Stimulated activated CD4-positive, alpha-beta T cell treated with anti-CD3 and anti-CD28 coated beads, Interleukin-12 subunit alpha, Interleukin-12 subunit beta, amount 100 ng/mL, for 4 hours (primary cell): ENCODE measurements around the gene MSRB1.
"Not testable (repeated sequence)": the region's sequence is repeated elsewhere in the genome, so short reads cannot be mapped to it uniquely, and the experiment has no call there.

Source experiments
- DNase-seq: peaks from one replicate; pipeline ENCODE4 v3.0.0-alpha.2; 2020

Gene MSRB1

DNA sequence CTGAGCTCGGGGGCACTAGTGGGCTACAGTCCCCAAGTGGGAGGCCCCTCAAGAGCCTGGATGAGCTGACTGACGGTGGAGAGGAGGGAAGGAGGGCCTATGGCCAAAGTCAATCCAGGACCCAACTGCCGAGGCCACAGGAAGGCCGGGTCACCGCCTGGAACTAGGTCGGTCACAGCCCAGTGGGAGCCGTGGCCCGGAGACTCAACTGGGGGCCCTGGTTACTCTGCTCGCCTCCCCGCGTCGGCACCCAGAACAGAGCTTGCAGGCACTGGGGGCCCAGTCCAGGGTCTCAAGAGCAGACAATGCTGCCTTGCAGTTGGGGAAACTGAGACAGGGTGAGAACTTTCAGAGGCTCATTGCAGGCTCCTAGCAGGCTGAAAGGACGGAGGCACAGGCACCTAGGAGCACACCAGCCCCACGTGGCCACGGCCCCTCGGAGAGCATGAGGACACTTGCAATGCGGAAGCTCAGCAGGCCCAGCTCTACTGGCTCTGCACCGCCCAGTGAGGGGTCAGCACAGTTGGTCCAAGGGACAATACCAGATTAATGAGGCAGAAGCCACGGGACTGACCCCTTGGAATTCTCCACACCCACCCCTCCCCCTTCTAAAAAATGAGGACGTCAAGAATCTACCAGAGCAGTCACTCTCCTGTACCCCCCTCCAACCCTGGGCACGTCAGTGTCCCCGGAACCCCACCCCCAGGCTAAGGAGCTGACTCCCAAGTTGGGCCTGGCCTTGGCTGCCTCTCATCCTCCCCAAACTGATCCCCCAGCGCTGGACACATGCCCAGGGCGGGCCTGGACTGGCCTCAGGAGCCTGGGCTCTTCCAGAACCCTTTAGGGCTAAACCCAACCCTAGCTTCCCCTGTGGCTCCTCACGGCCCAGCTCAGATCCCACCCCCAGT is 27.0 kb downstream of the MSRB1 start:
- no peak for DNase-seq

DNA sequence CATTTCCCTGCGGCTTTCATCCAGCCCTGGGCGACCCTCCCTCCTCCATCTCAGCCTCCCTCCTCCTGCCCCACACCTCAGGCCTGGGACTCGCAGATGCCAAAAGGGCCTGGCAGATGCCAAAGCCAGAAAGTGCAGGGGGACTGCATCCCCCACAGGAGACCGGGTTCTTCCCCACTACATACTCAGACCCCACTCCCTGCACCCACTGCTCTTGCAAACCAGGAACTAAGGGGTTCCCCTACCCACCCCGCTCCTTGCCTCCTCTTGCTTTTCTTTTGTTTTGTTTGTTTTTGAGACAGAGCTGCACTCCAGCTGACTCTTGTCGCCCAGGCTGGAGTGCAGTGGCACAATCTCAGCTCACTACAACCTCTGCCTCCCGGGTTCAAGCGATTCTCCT is 28.0 kb downstream of the MSRB1 start:
- DNase-seq, result no peak

GRCh38 chr16:1914084-1914608 is 28.9 kb downstream of the MSRB1 start:
- DNase-seq, result no peak

DNA sequence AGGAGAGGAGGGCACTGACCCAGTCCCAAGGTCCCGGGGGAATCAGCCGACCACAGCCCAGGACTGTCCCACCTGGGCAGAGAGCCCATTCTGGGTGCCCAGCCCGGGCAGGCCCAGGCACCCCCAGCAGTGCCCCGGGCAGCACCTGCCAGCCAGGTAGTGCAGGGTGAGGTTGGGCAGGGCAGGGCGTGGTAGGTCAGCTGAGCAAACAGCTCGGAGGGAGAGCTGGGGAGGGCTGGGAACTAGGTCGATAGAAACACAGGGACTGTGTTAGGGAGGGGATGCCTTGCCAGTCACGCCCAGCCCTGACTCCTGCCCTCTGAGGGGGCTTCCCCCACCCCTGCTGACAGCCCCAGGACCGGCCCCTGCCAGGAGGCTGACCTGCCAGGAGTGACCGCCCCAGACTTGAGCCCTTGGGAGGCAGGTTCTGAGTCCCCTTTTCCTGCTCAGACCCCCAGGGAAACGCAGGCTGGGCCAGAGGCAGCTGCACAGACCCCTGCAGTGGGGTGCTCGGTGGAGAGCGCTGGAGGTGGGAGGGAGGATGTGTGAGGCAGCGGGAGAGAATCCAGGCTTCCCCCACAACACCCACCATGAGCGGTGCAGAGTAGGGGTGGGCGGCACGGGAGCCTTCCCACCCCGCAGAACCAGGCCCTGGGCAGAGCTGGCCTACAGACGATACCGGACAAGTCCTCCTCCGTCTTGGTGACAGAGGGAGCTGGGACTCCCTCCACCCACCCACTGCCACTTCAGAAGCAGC is 29.5 kb downstream of the MSRB1 start:
- no peak for DNase-seq

- no peak for DNase-seq
Observed at GRCh38 chr16:1912215-1912543, 30.8 kb downstream of the MSRB1 start.

- no peak for DNase-seq
Observed at GRCh38 chr16:1911467-1912214, 31.4 kb downstream of the MSRB1 start.

- DNase-seq, result no peak
Observed at GRCh38 chr16:1909561-1910231, 33.3 kb downstream of the MSRB1 start.

GRCh38 chr16:1908983-1909382 is 34.0 kb downstream of the MSRB1 start:
- DNase-seq, result no peak

DNA sequence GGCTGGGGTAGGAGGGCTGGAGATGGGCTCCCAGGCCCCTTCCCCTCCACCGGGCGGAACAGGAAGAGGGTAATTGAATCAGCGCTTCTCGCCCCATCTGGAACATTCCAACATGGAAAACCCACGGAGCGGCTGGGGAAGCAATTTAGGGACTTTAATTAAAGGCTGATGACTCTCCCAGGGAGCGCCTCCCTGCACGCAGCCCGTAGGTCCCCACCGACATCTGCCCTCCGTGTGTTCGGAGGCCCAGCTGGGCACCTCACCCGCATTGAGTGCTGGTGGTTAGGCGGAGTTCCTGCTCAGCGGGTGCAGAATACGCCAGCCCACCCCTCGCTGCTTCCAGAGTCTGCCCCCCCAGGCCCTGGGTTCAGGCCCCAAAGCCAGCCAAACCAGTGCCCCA is 34.8 kb downstream of the MSRB1 start:
- DNase-seq, result no peak

- DNase-seq, result no peak
Observed at GRCh38 chr16:1907226-1907860, 35.7 kb downstream of the MSRB1 start.

GRCh38 chr16:1906846-1907165 is 36.2 kb downstream of the MSRB1 start:
- no peak for DNase-seq

GRCh38 chr16:1906055-1906845 is 36.7 kb downstream of the MSRB1 start:
- DNase-seq, result no peak

DNA sequence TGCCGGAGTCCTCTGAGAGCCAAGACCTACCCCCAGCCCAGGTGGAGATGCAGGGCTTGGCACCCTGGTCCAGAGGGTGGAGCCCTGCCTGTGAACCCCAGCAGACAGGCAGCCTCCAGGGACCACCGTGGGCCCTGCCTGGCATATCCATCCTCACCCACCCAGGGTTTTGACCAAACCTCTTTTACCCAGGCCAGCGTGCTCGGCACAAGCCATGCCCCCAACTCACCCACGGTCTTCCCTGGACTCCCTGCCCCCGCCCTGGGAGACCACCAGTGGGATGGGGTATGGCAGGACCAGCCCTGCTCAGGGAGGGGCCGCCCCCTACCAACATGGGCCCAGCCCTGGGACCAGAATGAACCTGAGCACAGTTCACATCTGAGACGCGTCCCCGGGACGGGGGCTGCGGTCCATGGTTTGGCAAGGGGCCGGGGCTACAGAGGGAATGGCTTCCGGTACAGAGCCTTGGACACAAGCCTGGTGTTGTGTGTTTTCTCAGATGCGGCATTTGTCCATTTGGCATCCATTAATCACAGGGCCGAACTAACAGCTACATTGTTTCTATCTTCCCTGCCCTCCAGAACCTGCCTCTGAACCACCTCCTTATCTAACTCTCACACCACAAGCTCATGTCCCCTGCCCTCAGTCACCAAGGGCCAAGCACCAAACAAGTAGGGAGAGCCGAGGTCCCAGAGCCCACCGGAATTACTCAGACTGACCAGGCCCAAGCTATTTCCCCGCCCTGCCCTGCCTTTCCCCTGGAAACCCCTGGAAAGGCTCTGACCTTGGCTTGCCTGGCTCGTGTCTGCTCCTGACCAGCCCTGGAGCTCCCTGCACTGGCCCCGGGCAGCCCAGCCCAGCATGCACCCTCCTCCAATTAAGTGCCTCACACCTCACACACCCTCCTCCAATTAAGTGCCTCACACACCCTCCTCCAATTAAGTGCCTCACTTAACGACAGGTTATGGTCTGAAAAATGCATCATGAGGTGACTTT is 38.9 kb downstream of the MSRB1 start:
- no peak for DNase-seq

GRCh38 chr16:1903220-1903574 is 39.8 kb downstream of the MSRB1 start:
- DNase-seq, result no peak

GRCh38 chr16:1902547-1903219 is 40.3 kb downstream of the MSRB1 start:
- DNase-seq, result no peak

- DNase-seq, result no peak
Observed at GRCh38 chr16:1900452-1900774, 42.6 kb downstream of the MSRB1 start.

DNA sequence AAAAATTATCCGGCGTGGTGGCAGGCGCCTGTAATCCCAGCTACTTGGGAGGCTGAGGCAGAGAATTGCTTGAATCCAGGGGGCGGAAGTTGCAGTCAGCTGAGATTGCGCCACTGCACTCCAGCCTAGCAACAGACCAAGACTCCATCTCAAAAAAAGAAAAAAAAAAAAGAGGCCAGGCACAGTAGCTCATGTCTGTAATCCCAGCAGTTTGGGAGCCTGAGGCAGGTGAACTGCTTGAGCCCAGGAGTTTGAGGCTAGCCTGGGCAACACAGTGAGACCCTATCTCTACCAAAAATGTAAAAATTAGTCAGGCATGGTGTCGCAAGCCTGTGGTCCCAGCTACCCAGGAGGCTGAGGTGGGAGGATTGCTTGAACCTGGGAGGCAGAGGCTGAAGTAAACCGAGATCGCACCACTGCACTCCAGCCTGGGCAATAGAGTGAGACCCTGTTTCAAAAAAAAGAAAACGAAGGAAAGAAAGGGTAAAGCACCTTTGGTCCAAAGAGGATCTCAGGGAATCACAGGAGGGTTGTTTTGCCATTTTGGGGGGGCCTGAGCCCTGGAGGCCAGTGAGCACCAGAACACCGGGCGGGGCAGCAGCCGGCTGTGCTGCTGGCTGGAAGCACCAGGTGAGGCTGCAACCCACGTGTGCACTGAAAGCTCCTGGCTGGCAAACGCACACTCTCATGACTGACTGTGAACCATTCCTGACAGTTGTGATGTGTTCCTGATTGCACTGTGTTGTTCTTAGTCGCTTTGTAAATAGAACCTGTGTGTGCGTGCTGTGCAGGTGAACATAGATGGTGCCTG is 43.2 kb downstream of the MSRB1 start:
- no peak for DNase-seq

DNA sequence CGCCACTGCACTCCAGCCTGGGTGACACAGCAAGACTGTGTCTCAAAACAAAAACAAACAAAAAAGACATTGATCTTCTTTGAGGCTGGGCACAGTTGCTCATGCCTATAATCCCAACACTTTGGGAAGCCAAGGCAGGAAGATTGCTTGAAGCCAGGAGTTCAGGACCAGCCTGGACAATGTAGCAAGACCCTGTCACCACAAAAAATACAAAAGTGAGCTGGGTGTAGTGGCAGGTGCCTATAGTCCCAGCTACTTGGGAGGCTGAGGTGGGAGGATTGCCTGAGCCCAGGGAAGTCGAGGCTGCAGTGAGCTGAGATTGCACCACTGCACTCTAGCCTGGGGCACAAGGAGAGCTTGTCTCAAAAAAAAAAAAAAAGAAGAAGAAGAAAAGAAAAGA is 45.3 kb downstream of the MSRB1 start:
- DNase-seq, result not testable (repeated sequence)
